Measurements from ENCODE around the gene SLC9A8.

GRCh38 chr20:49799698-49800097 is 12.9 kb upstream of the SLC9A8 start:
- TF ChIP-seq CTCF (IDR thresholded peaks at IDR 0.05; ENCODE audit: insufficient read depth, low read length, poor library complexity, severe bottlenecking) = no peak
- no peak for TF ChIP-seq EZH2phosphoT487 (conservative IDR thresholded peaks at IDR 0.05; ENCODE audit: low read length)
